ENCODE data around the gene TBCK.

TBCK gene

DNA sequence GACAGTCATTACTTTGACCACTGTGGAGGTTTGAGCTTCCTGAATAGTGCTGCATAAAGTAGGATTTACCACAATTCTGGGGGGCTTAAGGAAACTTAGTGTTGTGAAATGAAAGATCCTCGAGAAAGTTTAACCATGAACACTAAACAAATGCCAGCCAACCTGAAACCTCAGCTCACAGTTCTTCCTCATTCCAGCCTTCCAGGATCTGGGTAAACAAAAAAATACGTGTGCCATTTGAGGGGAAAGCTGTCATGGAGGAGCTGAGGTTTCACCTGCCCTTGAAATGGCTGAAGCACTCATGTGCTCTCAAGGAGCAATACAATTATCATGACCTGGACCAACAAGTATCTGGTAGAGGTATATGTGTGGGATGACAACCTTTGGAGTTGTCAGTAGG lies 278.0 kb downstream of the TBCK start:
- DNase-seq (ENCODE audit: low read depth) = no peak

DNA sequence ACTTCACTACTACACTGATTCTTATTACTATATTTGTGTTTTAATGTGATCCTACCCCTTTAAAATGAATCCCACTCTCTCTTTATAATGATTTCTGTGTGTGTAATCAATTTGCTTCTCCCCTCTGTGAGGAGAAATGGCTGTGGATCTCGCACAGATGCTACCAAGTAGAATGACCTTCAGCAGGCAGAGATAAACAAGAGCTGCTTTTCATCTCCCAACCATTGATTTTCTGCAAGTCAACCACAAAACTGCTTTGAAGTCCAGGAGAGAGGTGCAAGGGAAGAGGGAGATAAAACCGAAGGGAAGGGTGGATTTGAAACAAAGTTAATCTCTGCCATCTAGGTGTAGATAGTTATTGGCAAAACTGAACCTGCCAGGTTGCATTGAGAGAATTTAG lies 279.2 kb downstream of the TBCK start:
- DNase-seq (ENCODE audit: low read depth) = no peak

DNA sequence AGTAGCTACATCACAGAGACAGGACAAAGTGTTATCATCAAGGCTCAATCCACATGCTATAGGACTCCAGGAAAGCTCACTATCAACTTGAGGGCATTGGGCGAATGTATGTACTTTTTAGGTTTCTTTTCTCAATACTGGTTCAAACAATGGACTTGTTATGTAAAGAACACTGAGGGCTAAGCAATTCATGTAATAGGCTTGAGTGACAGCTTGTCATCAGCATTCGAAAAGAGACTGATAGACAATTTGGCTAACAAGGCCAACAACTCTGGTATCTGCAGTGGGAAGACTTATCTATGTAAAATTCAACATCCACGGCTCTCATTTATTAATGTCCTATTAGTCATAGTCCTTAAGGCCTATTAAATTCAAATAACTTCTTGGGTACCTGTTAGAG lies 279.7 kb downstream of the TBCK start:
- no peak for DNase-seq (ENCODE audit: low read depth)

DNA sequence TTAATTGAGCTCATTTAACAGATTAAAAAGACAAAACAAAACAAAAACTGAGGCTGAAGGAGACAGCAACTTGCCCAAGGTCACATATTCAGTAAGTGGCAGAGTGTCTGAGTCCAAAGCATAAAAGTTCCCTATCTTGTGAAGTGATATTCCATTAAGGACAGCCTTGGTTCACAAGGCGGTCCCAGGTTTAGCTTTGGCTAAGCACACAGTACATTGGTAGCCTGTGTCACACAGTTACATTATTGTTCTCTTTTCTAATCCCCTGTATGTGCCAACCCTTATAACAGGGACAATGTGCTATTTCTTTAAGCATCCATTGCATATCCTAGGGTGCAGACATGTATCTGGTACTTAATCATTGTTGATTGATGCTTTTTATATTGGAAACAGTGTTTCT lies 280.8 kb downstream of the TBCK start:
- DNase-seq (ENCODE audit: low read depth) = no peak

DNA sequence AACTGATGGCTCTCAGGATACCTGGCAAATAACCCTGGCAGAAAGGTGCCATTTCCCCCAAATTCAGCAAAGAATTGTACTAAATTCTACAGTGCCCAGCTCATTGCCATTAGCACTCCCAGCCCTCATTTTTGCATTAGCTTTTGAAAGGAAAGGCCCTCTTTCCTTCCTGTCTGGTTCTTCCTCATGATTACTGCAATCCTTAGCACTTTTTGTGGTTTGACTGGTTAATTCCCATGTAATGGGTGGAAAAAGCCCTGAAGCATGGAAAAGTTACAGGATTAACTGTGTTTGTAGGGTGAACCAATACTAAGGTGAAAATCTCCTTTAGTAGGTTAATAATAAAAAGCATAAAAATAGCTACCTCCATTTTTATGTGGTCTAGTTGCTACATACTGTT lies 281.3 kb downstream of the TBCK start:
- no peak for DNase-seq (ENCODE audit: low read depth)

DNA sequence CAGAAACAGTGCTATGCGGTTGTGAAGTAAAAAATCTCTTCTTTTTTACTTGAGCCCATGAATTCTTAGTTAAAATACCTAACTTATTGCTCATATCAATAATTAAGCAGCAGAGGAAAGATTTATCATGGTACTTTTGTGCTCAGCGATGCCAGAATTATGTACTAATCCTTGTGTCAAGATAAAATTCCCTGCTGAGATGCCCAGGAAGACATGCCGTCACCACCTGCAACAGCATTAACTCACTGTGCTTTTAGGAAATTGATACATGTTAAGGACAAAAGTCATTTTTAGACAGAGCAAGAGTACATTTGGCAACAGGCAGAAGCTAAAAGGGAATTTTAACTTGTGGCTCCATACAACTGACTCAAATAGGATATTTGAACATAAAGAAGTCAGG lies 281.8 kb downstream of the TBCK start:
- DNase-seq (ENCODE audit: low read depth) = no peak

DNA sequence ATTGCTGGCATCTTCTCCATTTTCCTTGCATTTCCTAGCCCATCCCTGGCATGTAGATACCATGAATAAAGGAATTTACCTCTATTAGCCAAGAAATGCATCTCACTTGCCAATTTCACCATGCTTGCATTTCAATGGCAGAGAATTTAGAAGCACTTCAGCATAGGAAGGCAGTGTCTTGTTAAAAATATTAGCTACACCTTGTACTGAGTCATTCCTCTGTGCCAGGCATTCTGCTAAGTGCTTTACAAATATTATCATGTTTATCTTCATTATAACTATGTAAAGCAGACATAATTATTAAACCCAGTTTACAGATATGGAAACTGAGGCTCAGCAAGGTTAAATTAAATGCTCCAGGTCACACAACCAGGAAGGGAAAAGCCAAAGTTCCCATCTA lies 282.5 kb downstream of the TBCK start:
- no peak for DNase-seq (ENCODE audit: low read depth)

DNA sequence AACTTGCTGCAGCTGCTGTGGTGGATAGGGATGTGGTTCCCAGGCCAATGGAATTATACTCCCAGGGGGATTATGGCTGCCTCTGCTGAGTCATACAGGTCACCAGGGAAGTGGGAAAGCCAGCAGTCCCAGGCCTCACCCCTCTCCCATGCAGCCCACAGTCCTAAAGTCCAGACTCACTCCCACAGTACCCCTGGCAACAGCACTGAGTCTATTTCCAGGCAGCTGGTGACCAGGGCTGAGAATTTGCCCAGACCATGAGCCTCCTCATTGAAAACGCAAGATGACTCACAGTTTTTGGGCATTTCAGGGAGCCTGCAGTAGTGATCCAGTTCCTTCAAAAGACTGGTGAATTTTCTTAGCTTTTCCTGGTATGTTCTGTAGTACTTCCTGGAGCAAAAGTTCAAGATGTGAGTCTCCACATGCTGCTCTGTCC lies 283.1 kb downstream of the TBCK start:
- no peak for DNase-seq (ENCODE audit: low read depth)

DNA sequence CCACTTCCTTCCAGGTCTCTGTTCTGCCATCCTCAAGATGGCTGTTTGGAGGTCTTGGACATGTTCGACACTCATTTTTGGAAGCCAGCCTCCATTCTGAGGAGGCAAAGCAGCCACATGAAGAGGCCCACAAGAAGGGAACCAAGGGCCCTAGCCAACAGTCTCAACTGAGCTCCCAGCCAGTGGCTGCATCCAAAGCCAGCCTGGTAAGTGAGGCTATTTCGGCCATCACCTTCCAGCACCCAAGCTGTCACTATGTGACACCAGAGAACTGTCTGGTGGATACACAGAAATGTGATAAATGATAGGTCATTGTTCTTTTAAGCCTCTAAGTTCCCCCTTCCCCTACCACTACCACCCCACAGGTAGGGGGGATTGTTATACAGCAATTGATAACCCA lies 293.6 kb downstream of the TBCK start:
- DNase-seq (ENCODE audit: low read depth) = no peak

DNA sequence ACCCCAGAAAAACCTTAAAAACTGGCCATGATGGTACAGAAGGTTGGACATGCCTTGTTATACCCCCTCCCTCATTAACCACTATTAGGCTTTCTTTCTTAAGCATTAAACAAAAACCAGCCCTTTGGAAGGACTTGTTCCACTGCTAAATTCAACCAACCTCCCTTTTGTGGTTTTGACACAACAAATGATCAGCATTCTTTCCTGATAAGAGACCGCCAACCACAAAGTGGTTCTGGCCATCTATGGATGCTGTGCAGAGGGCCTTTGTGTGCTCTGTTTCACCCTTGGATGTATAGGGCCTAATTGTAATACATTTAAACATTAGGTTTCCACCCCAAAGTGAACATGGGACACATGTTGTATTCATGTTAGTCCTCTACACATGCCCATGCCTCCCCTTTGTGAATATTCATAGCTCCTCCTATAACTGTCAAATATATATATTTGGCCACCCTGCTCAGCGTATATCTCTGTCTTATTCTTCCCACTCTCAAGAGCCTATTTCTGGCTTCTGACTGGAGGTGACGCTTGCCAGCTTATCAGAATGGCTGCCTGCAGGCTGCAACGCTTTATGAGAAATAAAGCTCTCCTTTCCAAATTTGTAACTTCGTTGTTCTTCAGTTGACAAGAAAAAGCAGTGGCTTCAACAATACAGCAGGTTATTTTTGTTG lies 294.1 kb downstream of the TBCK start:
- DNase-seq (ENCODE audit: low read depth) = no peak

DNA sequence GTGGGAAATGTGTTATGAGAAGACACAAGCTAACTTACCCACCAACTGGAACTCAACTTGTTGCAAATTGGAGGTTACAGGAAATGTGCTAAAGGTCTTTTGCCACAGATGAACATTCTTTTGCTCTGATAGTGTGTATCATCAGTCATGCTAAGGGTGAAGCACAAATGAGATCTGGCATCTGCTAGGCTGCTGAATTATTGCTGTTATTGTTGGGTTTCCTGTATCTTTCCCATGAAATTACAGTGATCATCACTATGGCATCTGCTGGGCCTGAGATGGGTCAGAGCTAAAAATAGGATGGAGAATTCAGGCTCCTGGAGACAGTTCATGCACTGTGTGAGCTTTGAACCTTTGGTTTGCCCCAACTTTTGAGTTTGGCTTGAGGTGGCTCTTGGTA lies 296.2 kb downstream of the TBCK start:
- DNase-seq (ENCODE audit: low read depth) = no peak

DNA sequence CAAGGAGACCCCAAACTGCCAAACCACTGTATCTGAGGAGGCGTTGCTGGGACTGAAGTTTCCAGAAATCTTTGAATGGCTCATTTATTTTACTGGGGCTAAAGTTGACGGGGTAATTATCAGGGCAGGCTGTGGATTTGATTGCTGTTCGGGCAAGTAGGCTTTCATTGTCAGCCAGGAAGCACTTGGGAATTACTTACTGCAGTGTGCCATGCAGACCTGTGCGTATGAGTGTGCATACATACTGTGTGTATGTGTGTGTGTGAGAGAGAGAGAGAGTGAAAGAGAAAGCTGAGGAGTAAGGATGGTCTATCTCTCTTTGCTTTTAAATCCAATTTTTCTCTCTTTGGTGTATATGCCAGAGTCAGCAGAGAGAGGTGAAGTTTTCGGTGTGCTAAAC lies 298.0 kb downstream of the TBCK start:
- DNase-seq (ENCODE audit: low read depth) = no peak

DNA sequence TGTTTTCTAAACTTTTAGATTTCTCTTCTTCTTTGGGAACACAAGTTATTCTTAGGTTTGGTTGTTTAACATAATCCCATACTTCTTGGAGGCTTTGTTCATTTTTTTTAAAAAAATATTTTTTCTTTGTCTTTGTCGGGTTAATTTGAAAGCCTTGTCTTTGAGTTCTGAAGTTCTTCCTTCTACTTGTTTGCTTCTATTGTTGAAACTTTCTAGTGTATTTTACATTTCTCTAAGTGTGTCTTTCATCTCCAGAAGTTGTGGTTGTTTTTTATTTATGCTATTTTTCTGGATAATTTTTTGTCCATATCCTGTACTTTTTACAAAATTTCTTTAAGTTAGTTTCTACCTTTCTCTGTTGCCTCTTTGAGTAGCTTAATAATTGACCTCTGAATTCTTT lies 304.6 kb downstream of the TBCK start:
- no peak for DNase-seq (ENCODE audit: low read depth)

DNA sequence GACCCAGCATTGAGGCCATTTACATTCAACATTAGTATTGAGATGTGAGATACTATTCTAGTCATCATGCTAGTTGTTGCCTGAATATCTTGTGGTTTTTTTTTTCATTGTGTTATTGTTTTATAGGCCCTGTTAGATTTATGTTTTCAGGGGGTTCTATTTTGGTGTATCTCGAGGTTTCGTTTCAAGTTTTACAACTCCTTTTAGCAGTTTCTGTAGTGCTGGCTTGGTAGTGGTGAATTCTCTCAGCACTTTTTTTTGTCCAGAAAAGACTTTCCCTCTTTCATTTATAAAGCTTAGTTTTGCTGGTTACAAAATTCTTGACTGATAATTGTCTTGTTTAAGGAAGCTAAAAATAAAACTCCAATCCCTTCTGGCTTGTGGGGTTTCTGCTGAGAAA lies 305.2 kb downstream of the TBCK start:
- DNase-seq (ENCODE audit: low read depth) = no peak

DNA sequence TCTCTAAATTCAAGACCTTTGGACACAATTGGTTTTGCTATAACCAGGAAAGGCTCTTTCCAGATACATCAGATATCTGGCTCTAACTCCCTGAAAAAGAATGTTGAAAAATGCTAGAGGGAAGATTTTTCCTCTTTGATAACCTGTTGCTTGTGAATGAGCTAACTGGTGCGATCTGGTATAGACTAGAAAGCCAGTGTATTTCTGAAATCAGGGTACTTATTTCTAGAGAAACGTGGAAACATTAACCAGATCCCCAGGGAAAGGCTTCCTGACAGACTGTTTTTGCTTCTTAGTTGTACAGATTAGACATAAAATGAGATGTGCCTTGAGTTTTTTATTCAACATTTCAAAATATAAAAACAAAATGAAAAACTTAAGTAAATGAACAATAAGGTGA lies 313.0 kb downstream of the TBCK start:
- DNase-seq (ENCODE audit: low read depth) = no peak

DNA sequence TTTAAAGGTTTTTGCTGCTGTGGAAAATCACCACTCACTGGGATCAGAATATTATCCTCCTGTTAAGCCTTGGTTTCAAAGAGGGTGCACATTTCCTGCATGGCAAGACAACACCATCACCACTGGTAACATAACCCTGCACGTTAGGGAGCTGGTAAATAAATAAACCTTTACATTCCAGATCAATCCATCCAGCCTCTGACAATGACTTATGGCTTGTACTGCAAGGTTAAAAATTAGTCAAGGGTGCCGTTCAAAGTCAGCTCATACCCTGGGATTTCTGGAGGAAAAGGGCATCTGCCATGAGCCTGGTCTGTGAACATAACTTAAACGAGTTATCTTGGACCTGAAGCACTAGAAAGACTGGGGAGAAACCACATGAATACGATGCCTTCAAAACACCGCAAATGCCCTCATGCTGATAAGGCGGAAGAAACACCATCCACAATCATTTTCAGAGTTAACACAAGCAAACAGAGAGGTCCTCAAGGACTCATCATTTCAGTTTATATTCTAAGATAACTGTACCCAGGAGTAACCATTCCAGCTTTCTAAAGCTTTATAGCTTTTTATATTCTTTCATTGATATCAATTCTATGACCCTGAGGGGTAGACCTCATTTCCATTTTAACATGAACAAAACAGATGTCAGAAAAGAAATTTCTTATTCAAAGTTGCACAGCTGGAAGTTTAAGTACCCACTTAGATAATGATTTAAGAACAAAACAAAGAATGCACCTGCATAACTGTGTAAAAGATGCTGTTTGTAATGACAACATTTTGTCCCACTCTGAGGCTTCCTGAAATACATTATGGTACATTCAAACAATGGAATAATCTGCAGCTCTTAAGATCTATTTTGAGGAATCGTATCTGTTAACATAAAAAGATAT lies 317.6 kb downstream of the TBCK start:
- no peak for DNase-seq (ENCODE audit: low read depth)

DNA sequence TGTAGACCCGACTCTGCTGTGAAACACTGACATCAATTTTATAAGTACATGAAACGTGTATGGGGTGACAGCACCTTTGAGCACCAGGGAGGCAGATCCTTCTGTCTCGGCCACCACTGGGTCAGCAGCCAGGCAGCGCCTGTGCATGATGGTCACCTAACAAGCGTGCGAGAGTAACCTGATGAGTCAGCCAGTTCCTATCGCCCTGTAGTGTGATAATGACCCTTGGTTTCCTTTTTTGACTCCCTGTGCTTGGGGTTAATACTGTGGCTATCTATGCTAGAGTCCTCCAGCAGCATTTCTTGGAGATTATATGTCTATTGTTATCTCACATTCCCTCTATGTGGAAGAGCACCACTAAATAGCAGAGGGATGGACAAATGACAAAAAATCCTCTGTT lies 319.2 kb downstream of the TBCK start:
- DNase-seq (ENCODE audit: low read depth) = no peak

DNA sequence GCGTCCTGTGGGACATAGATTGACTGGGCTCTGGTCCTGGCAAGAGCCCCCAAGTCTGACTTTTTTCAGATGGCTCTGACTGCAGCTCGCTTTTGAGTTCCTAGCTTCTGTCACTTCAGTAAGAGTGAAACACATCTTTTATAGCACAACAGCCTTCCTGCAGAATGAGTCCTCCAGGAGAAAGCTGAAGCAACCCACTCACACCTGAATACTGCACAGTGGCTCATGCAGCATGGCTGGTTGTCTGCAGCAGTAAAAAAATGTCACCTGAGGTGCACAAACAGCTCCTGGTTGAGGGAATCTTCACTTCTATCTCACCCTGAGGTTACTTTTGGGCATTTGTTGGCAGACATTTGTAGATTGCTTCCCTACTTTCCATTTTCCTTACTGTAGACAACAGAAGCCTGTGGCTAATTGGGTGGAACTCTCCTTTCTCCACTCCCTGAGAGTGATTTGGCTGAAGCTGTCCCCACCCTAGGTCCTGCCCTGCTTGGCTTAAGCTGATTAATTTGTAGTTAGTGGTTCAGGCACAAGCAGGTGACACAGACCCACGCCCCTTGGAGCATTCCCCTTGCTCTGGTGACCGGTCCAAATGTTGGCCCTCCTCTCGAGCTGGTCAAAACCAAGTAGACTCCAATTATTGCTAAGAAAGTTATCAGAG lies 321.0 kb downstream of the TBCK start:
- DNase-seq (ENCODE audit: low read depth) = no peak

DNA sequence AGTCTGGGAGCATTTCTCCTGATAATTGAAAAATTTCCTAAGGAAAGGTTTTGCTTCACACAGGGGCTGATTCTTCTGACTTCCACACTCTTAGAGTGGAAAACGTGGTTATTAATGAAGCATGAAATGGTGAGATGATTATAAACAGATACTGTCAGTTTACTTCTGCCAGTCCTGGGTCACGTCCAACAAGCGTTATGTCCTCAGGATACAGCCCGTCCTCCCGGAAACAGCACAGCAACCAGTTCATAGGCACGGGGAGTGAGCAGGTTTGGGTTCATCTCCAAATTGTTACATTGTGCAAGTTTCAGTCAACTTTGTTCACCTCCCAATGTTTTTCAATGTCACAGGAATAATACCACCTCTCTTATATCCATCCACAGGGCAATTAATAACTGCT lies 321.9 kb downstream of the TBCK start:
- DNase-seq (ENCODE audit: low read depth) = no peak

DNA sequence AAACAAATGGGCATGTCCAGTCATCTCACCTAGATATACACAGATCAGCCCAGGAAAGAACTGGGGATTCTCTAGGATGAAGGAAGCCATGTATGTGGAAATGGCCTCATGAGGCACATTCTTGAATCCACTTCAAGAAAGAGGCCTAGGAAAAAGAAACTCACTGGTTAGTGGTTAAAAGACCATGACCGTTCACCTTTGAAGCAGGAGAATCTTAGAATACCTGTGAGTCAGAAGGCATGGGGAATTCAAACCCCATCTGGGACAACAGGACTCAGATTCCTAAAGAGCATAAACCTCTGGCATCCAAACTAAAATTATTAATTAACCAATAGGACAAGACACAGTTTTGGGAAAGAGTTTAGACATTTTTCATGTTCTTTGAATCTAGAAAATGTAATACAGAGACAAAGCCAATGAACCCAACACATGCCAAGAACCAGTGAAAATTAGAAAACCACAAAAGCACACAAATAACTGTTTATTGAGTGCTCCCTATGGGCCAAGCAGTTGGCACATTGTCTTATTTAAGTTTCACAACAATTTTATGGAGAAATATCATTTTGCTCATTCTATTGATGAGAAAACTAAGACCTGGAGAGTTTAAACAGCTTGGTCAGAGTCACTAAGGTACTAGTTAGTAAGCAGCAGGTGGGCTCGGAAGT lies 323.2 kb downstream of the TBCK start:
- DNase-seq (ENCODE audit: low read depth) = no peak

DNA sequence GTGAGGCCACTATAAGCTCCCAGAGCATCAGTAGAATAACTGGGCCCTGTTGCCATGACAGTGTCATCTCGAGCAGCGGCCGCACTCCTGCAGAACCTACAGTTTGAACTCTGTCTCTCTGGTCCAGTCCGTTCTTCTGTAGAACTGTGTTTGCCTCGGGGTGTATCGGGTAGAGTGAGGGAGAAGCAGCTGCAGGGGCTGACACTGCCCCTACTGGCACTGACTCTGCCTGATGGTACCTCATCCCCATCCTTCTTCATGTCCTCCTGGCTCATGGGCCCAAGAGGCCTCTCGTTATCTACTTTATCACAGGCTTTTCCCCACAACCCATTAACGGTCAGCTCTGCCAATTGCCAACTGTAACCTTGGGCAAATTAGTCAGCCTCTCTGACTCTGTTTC lies 324.3 kb downstream of the TBCK start:
- no peak for DNase-seq (ENCODE audit: low read depth)

Data from activated T-helper 9 cell treated with anti-CD3 and anti-CD28 coated beads, Interleukin-2, amount 50 U/mL, for 16 hours (primary cell).